Muscle of leg (tissue), 11 donors: ENCODE measurements around the gene HMCES. TPM values are rescaled to one million over a fixed set of nuclear protein-coding genes. Genes with fewer than 3 reads are reported as not detected.
A peak's percentile ranks its signal among the peaks of the same experiment; 100 is the strongest.
"Not testable (repeated sequence)": the region's sequence is repeated elsewhere in the genome, so short reads cannot be mapped to it uniquely, and the experiment has no call there.

Experiments used
- DNase-seq: peaks from one replicate; pipeline ENCODE4 v3.0.0; 2013
- H3K27ac ChIP-seq: one replicate; pipeline ENCODE4 v1.5.1; 2013; ENCODE audit warnings: mild to moderate bottlenecking, low read length, control low read depth
- H3K27me3 ChIP-seq: one replicate; pipeline ENCODE4 v1.6.1; 2013; ENCODE audit warnings: low read length; ENCODE audit not compliant: control insufficient read depth, insufficient read depth
- H3K36me3 ChIP-seq: one replicate; pipeline ENCODE4 v1.6.1; 2013; ENCODE audit warnings: low read length; ENCODE audit not compliant: control insufficient read depth, insufficient read depth
- H3K4me1 ChIP-seq: one replicate; pipeline ENCODE4 v1.6.1; 2013; ENCODE audit warnings: low read length; ENCODE audit not compliant: control insufficient read depth, insufficient read depth
- H3K4me3 ChIP-seq: one replicate; pipeline ENCODE4 v1.5.1; 2013; ENCODE audit warnings: low read length, control low read depth
- H3K9me3 ChIP-seq: replicated peaks from 2 replicates; pipeline ENCODE4 v1.6.1; 2013; ENCODE audit warnings: low read depth, low read length; ENCODE audit not compliant: control insufficient read depth
- WGBS: methylation state at CpG from one replicate; pipeline ENCODE4 v1.1.5; 2013; ENCODE audit warnings: missing lambda C conversion rate; ENCODE audit not compliant: insufficient coverage; 5-methylcytosine and 5-hydroxymethylcytosine counted together
- polyA plus RNA-seq, 8 donors: library from polyadenylated mRNA; unstranded; fragments of 120-200 nt; gene quantifications; one replicate each; pipeline versions ENCODE4 v1.2.1 to v1.2.3, GENCODE V29; 2013; ENCODE audit warnings: inconsistent platforms in 1 of 8, low replicate concordance in 1 of 8; ENCODE audit not compliant: insufficient read length in 8 of 8, insufficient read depth in 1 of 8
- total RNA-seq: library from RNA; stranded (reverse); fragments of 120-200 nt; gene quantifications from one replicate; pipeline ENCODE4 v1.2.4, GENCODE V29; 2013

The HMCES gene
- total and polyA plus RNA-seq, 9 donors = 12.6 to 33.2 (median 24.7) TPM

- Histone ChIP-seq H3K9me3 (no peaks in the 10 kb centered on the region), H3K4me1 (no peaks in the 10 kb centered on the region), H3K27ac (no peak overlapping the region), H3K36me3 (no peaks in the 10 kb centered on the region), H3K4me3 (no peak overlapping the region), H3K27me3 (no peaks in the 10 kb centered on the region)
- no peak for DNase-seq
- 91% methylated on average over 3 of the region's 6 CpGs for WGBS
Measured at GRCh38 chr3:129330409-129330808, 51.7 kb downstream of the HMCES start.

GRCh38 chr3:129333891-129334290 is 55.2 kb downstream of the HMCES start:
- no peak for DNase-seq
- WGBS = no CpG with 5 or more reads among the region's 5 CpGs
- H3K9me3 ChIP-seq = no peaks in the 10 kb centered on the region
- H3K4me1 ChIP-seq = no peaks in the 10 kb centered on the region
- H3K27me3 ChIP-seq = no peaks in the 10 kb centered on the region
- no peak overlapping the region for H3K27ac ChIP-seq
- no peaks in the 10 kb centered on the region for H3K36me3 ChIP-seq
- H3K4me3 ChIP-seq = no peak overlapping the region

- Histone ChIP-seq H3K4me1 (no peaks in the 10 kb centered on the region), H3K27me3 (no peaks in the 10 kb centered on the region), H3K36me3 (no peaks in the 10 kb centered on the region), H3K4me3 (no peak overlapping the region), H3K9me3 (no peaks in the 10 kb centered on the region), H3K27ac (no peak overlapping the region)
- DNase-seq = no peak
- 75% methylated on average over 6 of the region's 6 CpGs for WGBS
Measured at GRCh38 chr3:129336093-129336706, 57.5 kb downstream of the HMCES start.

- not testable (repeated sequence) for H3K9me3 ChIP-seq, H3K4me3 ChIP-seq, H3K27ac ChIP-seq, H3K36me3 ChIP-seq, H3K4me1 ChIP-seq, H3K27me3 ChIP-seq, DNase-seq
- WGBS = 88% methylated on average over 3 of the region's 4 CpGs
Measured at GRCh38 chr3:129337719-129338118, 59.0 kb downstream of the HMCES start.

GRCh38 chr3:129339186-129339585 is 60.5 kb downstream of the HMCES start:
- WGBS = no CpG with 5 or more reads among the region's 36 CpGs
- not testable (repeated sequence) for H3K4me3 ChIP-seq, H3K9me3 ChIP-seq, H3K4me1 ChIP-seq, H3K27ac ChIP-seq, DNase-seq, H3K36me3 ChIP-seq
- peaks cover 15% of the 10 kb centered on the region for H3K27me3 ChIP-seq

- DNase-seq, H3K27ac ChIP-seq, H3K4me3 ChIP-seq, H3K36me3 ChIP-seq, H3K9me3 ChIP-seq: not testable (repeated sequence)
- WGBS = 80% methylated on average over 4 of the region's 30 CpGs
- Histone ChIP-seq H3K27me3 (peaks cover 21% of the 10 kb centered on the region), H3K4me1 (peaks cover 12% of the 10 kb centered on the region)
Measured at GRCh38 chr3:129339833-129340232, 61.2 kb downstream of the HMCES start.

GRCh38 chr3:129341331-129342141 is 62.9 kb downstream of the HMCES start:
- Histone ChIP-seq H3K4me3 (no peak overlapping the region), H3K27ac (no peak overlapping the region), H3K36me3 (no peaks in the 10 kb centered on the region), H3K4me1 (peaks cover 22% of the 10 kb centered on the region), H3K27me3 (peaks cover 29% of the 10 kb centered on the region), H3K9me3 (no peaks in the 10 kb centered on the region)
- no peak for DNase-seq
- 53% methylated on average over 6 of the region's 10 CpGs for WGBS

DNA sequence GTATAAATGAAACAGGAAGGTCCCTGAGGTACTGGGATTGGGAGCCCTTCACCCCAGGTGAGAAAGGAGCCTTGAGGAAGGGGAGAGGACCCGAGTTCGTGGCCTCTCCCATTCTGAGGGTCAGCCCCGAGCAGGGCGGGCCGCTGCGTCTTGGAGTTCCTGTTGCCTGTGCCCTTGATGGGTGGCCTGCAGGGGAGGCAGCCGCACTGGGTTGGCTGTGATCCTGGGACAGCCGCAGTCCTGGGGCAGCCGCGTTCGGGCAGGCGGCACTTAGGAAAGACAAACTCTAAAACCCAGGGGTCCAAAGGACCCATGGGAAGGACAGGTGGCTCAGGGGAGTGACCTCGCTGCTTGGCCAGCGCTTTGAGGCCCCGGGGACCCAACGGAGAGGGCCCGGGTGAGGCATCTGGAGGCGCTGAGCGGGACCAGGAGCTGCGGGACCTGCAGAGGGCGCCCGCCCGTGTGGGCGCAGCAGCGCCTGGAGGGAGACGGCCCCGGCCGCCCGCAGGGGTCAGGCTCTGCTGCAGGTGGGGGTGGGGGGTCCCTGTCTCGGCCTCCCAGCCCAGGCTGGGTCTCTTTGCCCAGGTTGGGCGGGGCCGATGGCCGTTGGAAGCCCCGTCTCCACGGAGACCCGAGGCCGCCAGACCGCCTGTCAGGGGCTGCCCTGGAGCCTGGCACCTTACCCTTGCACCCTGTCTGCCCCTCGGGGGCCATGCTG is 65.1 kb downstream of the HMCES start:
- WGBS = 10% methylated on average over 38 of the region's 39 CpGs
- Histone ChIP-seq H3K27ac (no peak overlapping the region), H3K4me3 (peak overlapping the region; percentile 24), H3K36me3 (no peaks in the 10 kb centered on the region), H3K4me1 (peaks cover 33% of the 10 kb centered on the region), H3K27me3 (peaks cover 29% of the 10 kb centered on the region), H3K9me3 (no peaks in the 10 kb centered on the region)
- peak; percentile 33 for DNase-seq

GRCh38 chr3:129344540-129345220 is 66.0 kb downstream of the HMCES start:
- no peaks in the 10 kb centered on the region for H3K9me3 ChIP-seq
- peaks cover 29% of the 10 kb centered on the region for H3K27me3 ChIP-seq
- DNase-seq = no peak
- no peak overlapping the region for H3K27ac ChIP-seq
- peaks cover 33% of the 10 kb centered on the region for H3K4me1 ChIP-seq
- H3K4me3 ChIP-seq = no peak overlapping the region
- H3K36me3 ChIP-seq = no peaks in the 10 kb centered on the region
- WGBS = 29% methylated on average over 4 of the region's 13 CpGs

DNA sequence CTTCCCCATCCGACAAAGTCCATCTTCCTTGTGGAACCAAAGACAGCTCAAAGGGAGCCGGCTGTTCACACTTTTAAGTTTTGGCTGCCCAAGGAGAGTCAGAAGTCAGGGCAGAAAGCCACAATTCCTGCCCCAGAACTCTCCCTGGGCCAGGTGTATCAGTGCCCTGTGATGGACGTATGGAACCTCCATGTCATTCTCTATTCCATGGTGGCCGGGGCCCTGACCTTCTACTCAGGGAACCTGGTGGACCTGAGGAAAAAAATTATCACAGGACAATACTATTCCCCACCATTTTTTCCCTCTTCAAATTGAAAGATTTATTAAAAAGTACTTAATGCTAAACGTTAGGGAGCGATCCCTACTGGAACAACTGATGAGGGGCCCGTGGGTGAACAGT is 66.6 kb downstream of the HMCES start:
- peaks cover 29% of the 10 kb centered on the region for H3K27me3 ChIP-seq
- WGBS = 88% methylated on average over 4 of the region's 7 CpGs
- H3K4me3 ChIP-seq = no peak overlapping the region
- H3K4me1 ChIP-seq = peaks cover 33% of the 10 kb centered on the region
- no peak overlapping the region for H3K27ac ChIP-seq
- no peaks in the 10 kb centered on the region for H3K36me3 ChIP-seq
- no peaks in the 10 kb centered on the region for H3K9me3 ChIP-seq
- no peak for DNase-seq
